ENCODE results near the gene SNX2. TPM values are rescaled to one million over a fixed set of nuclear protein-coding genes. Genes with fewer than 3 reads are reported as not detected.

SNX2 gene
- total and polyA plus RNA-seq, 2 donors (not counting 1 experiment from before 2014, with no cell fraction given): 107 to 266 TPM

GRCh38 chr5:122738088-122738487 lies 36.8 kb upstream of the SNX2 start:
- POLR2A ChIA-PET: no interaction called here
- TF ChIP-seq EZH2 (IDR thresholded peaks at IDR 0.05; ENCODE audit: borderline replicate concordance, insufficient read depth, low read depth, low read length, poor library complexity, severe bottlenecking) (no peak), CTCF (IDR thresholded peaks at IDR 0.05) (no peak)
- Histone ChIP-seq H4K20me1 (ENCODE audit: control insufficient read depth, insufficient read depth, low read length, poor library complexity, severe bottlenecking) (no peaks in the 10 kb centered on the region), H3K36me3 (replicated peaks in 1 of 2; ENCODE audit: control extremely low read depth in 1 of 2, control insufficient read depth in 1 of 2, extremely low read depth in 1 of 2, insufficient read depth in 2 of 2, low read length in 1 of 2) (no peaks in the 10 kb centered on the region), H3K9me3 (ENCODE audit: control extremely low read depth in 1 of 3, control insufficient read depth in 2 of 3, insufficient read depth in 1 of 3, low read length in 2 of 3) (peaks cover 0 to 4% (median 3%) of the 10 kb centered on the region in 3 donors), H2AFZ (ENCODE audit: insufficient read depth, low read depth, low read length, poor library complexity, severe bottlenecking) (no peak overlapping the region), H3K4me2 (replicated peaks; ENCODE audit: low read depth, low read length, poor library complexity, severe bottlenecking) (no peak overlapping the region), H3K9ac (ENCODE audit: low read length) (no peak overlapping the region), H3K27ac (ENCODE audit: low read length in 2 of 2) (no peak overlapping the region), H3K4me1 (ENCODE audit: control insufficient read depth in 2 of 2, insufficient read depth in 2 of 2, low read length in 2 of 2) (peaks cover 8 to 11% of the 10 kb centered on the region in 2 donors), H3K79me2 (ENCODE audit: control insufficient read depth, insufficient read depth, low read length) (no peaks in the 10 kb centered on the region), H3K27me3 (replicated peaks in 1 of 4; ENCODE audit: control extremely low read depth in 1 of 4, control insufficient read depth in 3 of 4, insufficient read depth in 4 of 4, low read length in 3 of 4) (no peaks in the 10 kb centered on the region), H3K4me3 (ENCODE audit: control extremely low read depth in 1 of 5, extremely low read depth in 1 of 5, insufficient read depth in 1 of 5, low read depth in 2 of 5, low read length in 4 of 5) (no peak overlapping the region)
- H3K4me1 Mint-ChIP-seq: peaks cover 18% of the 10 kb centered on the region
- H3K27me3 Mint-ChIP-seq: no peaks in the 10 kb centered on the region
- no peak overlapping the region for H3K4me3 Mint-ChIP-seq
- ATAC-seq (ENCODE audit: low read depth): no peak
- no peak for DNase-seq
- CTCF ChIA-PET: interaction anchor here (0.9 kb wide), 1 partner anchor 933 kb away, joined by 3 read pairs; no protein-coding TSS in a partner anchor
- H3K9me3 Mint-ChIP-seq (ENCODE audit: insufficient read depth): no peaks in the 10 kb centered on the region
- no peak overlapping the region for H3K27ac Mint-ChIP-seq
- intact Hi-C loops (cut with micrococcal nuclease): loop anchor here (5.0 kb wide), 1 partner anchor 44 kb away; no protein-coding TSS in a partner anchor

GRCh38 chr5:122741681-122742080 lies 33.2 kb upstream of the SNX2 start:
- Histone ChIP-seq H3K36me3 (replicated peaks in 1 of 2; ENCODE audit: control extremely low read depth in 1 of 2, control insufficient read depth in 1 of 2, extremely low read depth in 1 of 2, insufficient read depth in 2 of 2, low read length in 1 of 2) (no peaks in the 10 kb centered on the region), H3K4me3 (ENCODE audit: control extremely low read depth in 1 of 5, extremely low read depth in 1 of 5, insufficient read depth in 1 of 5, low read depth in 2 of 5, low read length in 4 of 5) (no peak overlapping the region), H3K4me1 (ENCODE audit: control insufficient read depth in 2 of 2, insufficient read depth in 2 of 2, low read length in 2 of 2) (no peaks in the 10 kb centered on the region), H3K4me2 (replicated peaks; ENCODE audit: low read depth, low read length, poor library complexity, severe bottlenecking) (no peak overlapping the region), H3K27ac (ENCODE audit: low read length in 2 of 2) (no peak overlapping the region), H4K20me1 (ENCODE audit: control insufficient read depth, insufficient read depth, low read length, poor library complexity, severe bottlenecking) (no peaks in the 10 kb centered on the region), H3K79me2 (ENCODE audit: control insufficient read depth, insufficient read depth, low read length) (no peaks in the 10 kb centered on the region), H3K9ac (ENCODE audit: low read length) (no peak overlapping the region), H2AFZ (ENCODE audit: insufficient read depth, low read depth, low read length, poor library complexity, severe bottlenecking) (no peak overlapping the region), H3K27me3 (replicated peaks in 1 of 4; ENCODE audit: control extremely low read depth in 1 of 4, control insufficient read depth in 3 of 4, insufficient read depth in 4 of 4, low read length in 3 of 4) (no peaks in the 10 kb centered on the region), H3K9me3 (ENCODE audit: control extremely low read depth in 1 of 3, control insufficient read depth in 2 of 3, insufficient read depth in 1 of 3, low read length in 2 of 3) (no peaks in the 10 kb centered on the region)
- Mint-ChIP-seq H3K9me3 (ENCODE audit: insufficient read depth) (no peaks in the 10 kb centered on the region), H3K27me3 (no peaks in the 10 kb centered on the region), H3K27ac (no peak overlapping the region), H3K4me1 (peaks cover 4% of the 10 kb centered on the region), H3K4me3 (no peak overlapping the region)
- TF ChIP-seq CTCF (IDR thresholded peaks at IDR 0.05): no peak
- TF ChIP-seq EZH2 (IDR thresholded peaks at IDR 0.05; ENCODE audit: borderline replicate concordance, insufficient read depth, low read depth, low read length, poor library complexity, severe bottlenecking): no peak
- POLR2A ChIA-PET: no interaction called here
- CTCF ChIA-PET: interaction anchor here (1.5 kb wide), 1 partner anchor 37 kb away, joined by 10 read pairs; no protein-coding TSS in a partner anchor
- DNase-seq (no peak), ATAC-seq (ENCODE audit: low read depth) (no peak)
- 94% methylated on average over 2 of the region's 2 CpGs for WGBS (ENCODE audit: insufficient coverage)
- intact Hi-C loops (cut with micrococcal nuclease): no loop called here

All from B cell (primary cell).